Skeletal muscle tissue (tissue), 4 donors: ENCODE data around the gene SCN8A. TPM values are rescaled to one million over a fixed set of nuclear protein-coding genes. Genes with fewer than 3 reads are reported as not detected.
A peak's percentile ranks its signal among the peaks of the same experiment; 100 is the strongest.

Source experiments
- H3K27ac ChIP-seq: one replicate; pipeline ENCODE4 v1.7.0; 2013; ENCODE audit warnings: mild to moderate bottlenecking, low read depth, low read length, inconsistent platforms
- H3K27me3 ChIP-seq, 3 donors: one replicate each; pipeline ENCODE4 v1.7.0; 2013; ENCODE audit warnings: low read length in 3 of 3; ENCODE audit not compliant: control insufficient read depth in 3 of 3, insufficient read depth in 3 of 3
- H3K36me3 ChIP-seq, 3 donors: one replicate each; pipeline ENCODE4 v1.7.0; 2013; ENCODE audit warnings: low read length in 3 of 3; ENCODE audit not compliant: control insufficient read depth in 3 of 3, insufficient read depth in 3 of 3
- H3K4me1 ChIP-seq, 3 donors: one replicate each; pipeline ENCODE4 v1.7.0; 2013; ENCODE audit warnings: low read length in 3 of 3, mild to moderate bottlenecking in 3 of 3; ENCODE audit not compliant: control insufficient read depth in 3 of 3, insufficient read depth in 3 of 3
- H3K4me3 ChIP-seq, 3 donors: one replicate each; pipeline ENCODE4 v1.7.0; 2013; ENCODE audit warnings: low read length in 3 of 3
- H3K9ac ChIP-seq, 3 donors: one replicate each; pipeline ENCODE4 v1.7.0; 2013; ENCODE audit warnings: low read length in 3 of 3, mild to moderate bottlenecking in 3 of 3, moderate library complexity in 2 of 3, low read depth in 1 of 3
- H3K9me3 ChIP-seq, 3 donors: one replicate each; pipeline ENCODE4 v1.7.0; 2013; ENCODE audit warnings: low read length in 3 of 3; ENCODE audit not compliant: control insufficient read depth in 3 of 3
- total RNA-seq: library from RNA; depleted of rRNA; stranded (reverse); fragments of >200 nt; gene quantifications from one replicate; pipeline ENCODE4 v1.2.3, GENCODE V29; 2014
- donor health status: Osteomylitis.

SCN8A gene
- total RNA-seq, 1 donor from 2014 or later = 0.52 TPM

GRCh38 chr12:51678086-51678724 is 87.2 kb downstream of the SCN8A start:
- no peaks in the 10 kb centered on the region for H3K9me3 ChIP-seq
- no peaks in the 10 kb centered on the region for H3K4me1 ChIP-seq
- no peak overlapping the region for H3K9ac ChIP-seq
- H3K27me3 ChIP-seq = no peaks in the 10 kb centered on the region
- H3K4me3 ChIP-seq = peak overlapping the region in 1 of 3 donors; percentile 49
- no peaks in the 10 kb centered on the region for H3K36me3 ChIP-seq
- no peak overlapping the region for H3K27ac ChIP-seq

GRCh38 chr12:51682981-51683380 is 91.9 kb downstream of the SCN8A start:
- H3K36me3 ChIP-seq = no peaks in the 10 kb centered on the region
- H3K9ac ChIP-seq = no peak overlapping the region
- no peaks in the 10 kb centered on the region for H3K4me1 ChIP-seq
- H3K4me3 ChIP-seq = no peak overlapping the region
- no peaks in the 10 kb centered on the region for H3K9me3 ChIP-seq
- no peaks in the 10 kb centered on the region for H3K27me3 ChIP-seq
- H3K27ac ChIP-seq = no peak overlapping the region

- H3K4me1 ChIP-seq = no peaks in the 10 kb centered on the region
- no peaks in the 10 kb centered on the region for H3K9me3 ChIP-seq
- no peak overlapping the region for H3K27ac ChIP-seq
- no peak overlapping the region for H3K4me3 ChIP-seq
- H3K9ac ChIP-seq = no peak overlapping the region
- no peaks in the 10 kb centered on the region for H3K36me3 ChIP-seq
- no peaks in the 10 kb centered on the region for H3K27me3 ChIP-seq
These were observed 92.8 kb downstream of the SCN8A start for GRCh38 chr12:51683763-51684357.

GRCh38 chr12:51686727-51687126 is 95.7 kb downstream of the SCN8A start:
- no peak overlapping the region for H3K4me3 ChIP-seq

GRCh38 chr12:51687177-51687576 is 96.1 kb downstream of the SCN8A start:
- H3K27ac ChIP-seq = no peak overlapping the region
- no peaks in the 10 kb centered on the region for H3K9me3 ChIP-seq
- H3K36me3 ChIP-seq = no peaks in the 10 kb centered on the region
- peaks cover 2 to 7% (median 6%) of the 10 kb centered on the region in 3 donors for H3K4me1 ChIP-seq
- no peak overlapping the region for H3K4me3 ChIP-seq
- no peak overlapping the region for H3K9ac ChIP-seq
- H3K27me3 ChIP-seq = no peaks in the 10 kb centered on the region

More at GRCh38 chr12:51686727-51687126, 95.7 kb downstream of the SCN8A start:
- Histone ChIP-seq H3K4me1 (peaks cover 0 to 2% (median 2%) of the 10 kb centered on the region in 3 donors), H3K9me3 (no peaks in the 10 kb centered on the region), H3K36me3 (no peaks in the 10 kb centered on the region), H3K9ac (no peak overlapping the region), H3K27me3 (no peaks in the 10 kb centered on the region), H3K27ac (no peak overlapping the region)

- H3K9ac ChIP-seq = no peak overlapping the region
- no peaks in the 10 kb centered on the region for H3K9me3 ChIP-seq
- no peak overlapping the region for H3K4me3 ChIP-seq
- no peaks in the 10 kb centered on the region for H3K27me3 ChIP-seq
- no peaks in the 10 kb centered on the region for H3K36me3 ChIP-seq
- H3K27ac ChIP-seq = no peak overlapping the region
- H3K4me1 ChIP-seq = peaks cover 5 to 10% (median 10%) of the 10 kb centered on the region in 3 donors
These were observed 96.6 kb downstream of the SCN8A start for GRCh38 chr12:51687614-51688013.

GRCh38 chr12:51689983-51690382 is 99.0 kb downstream of the SCN8A start:
- Histone ChIP-seq H3K27ac (no peak overlapping the region), H3K9ac (no peak overlapping the region), H3K9me3 (no peaks in the 10 kb centered on the region), H3K27me3 (no peaks in the 10 kb centered on the region), H3K4me1 (peaks cover 5 to 10% (median 10%) of the 10 kb centered on the region in 3 donors), H3K4me3 (no peak overlapping the region), H3K36me3 (no peaks in the 10 kb centered on the region)

GRCh38 chr12:51692016-51692415 is 101.0 kb downstream of the SCN8A start:
- Histone ChIP-seq H3K4me1 (peaks cover 5 to 10% (median 10%) of the 10 kb centered on the region in 3 donors), H3K27me3 (no peaks in the 10 kb centered on the region), H3K27ac (no peak overlapping the region), H3K9me3 (no peaks in the 10 kb centered on the region), H3K9ac (no peak overlapping the region), H3K36me3 (no peaks in the 10 kb centered on the region), H3K4me3 (peak overlapping the region in 1 of 3 donors; percentile 31)

- no peaks in the 10 kb centered on the region for H3K27me3 ChIP-seq
- no peaks in the 10 kb centered on the region for H3K9me3 ChIP-seq
- H3K36me3 ChIP-seq = no peaks in the 10 kb centered on the region
- no peak overlapping the region for H3K27ac ChIP-seq
- no peak overlapping the region for H3K9ac ChIP-seq
- no peak overlapping the region for H3K4me3 ChIP-seq
- H3K4me1 ChIP-seq = peaks cover 5 to 10% (median 10%) of the 10 kb centered on the region in 3 donors
These were observed 102.5 kb downstream of the SCN8A start for GRCh38 chr12:51693569-51693968.

- no peak overlapping the region for H3K9ac ChIP-seq
- H3K27ac ChIP-seq = no peak overlapping the region
- no peaks in the 10 kb centered on the region for H3K36me3 ChIP-seq
- no peak overlapping the region for H3K4me3 ChIP-seq
- H3K4me1 ChIP-seq = peaks cover 5 to 10% (median 10%) of the 10 kb centered on the region in 3 donors
- H3K9me3 ChIP-seq = no peaks in the 10 kb centered on the region
- no peaks in the 10 kb centered on the region for H3K27me3 ChIP-seq
These were observed 103.1 kb downstream of the SCN8A start for GRCh38 chr12:51694146-51694545.
